AG20443 (cell line): ENCODE measurements around the gene IL26.

Source experiments
- DNase-seq: peaks from one replicate; pipeline ENCODE4 v3.0.0; 2012; ENCODE audit warnings: low spot score, mixed read lengths

Gene IL26

GRCh38 chr12:68156636-68157035, 69.0 kb downstream of the IL26 start:
- no peak for DNase-seq

GRCh38 chr12:68154779-68155178, 70.8 kb downstream of the IL26 start:
- no peak for DNase-seq
